GM12801 (cell line): ENCODE measurements around the gene ADCY2.

ENCODE experiments used
- CTCF ChIP-seq: IDR thresholded peaks from one replicate; pipeline ENCODE4 v1.5.1; 2011; ENCODE audit warnings: control low read depth; ENCODE audit not compliant: insufficient read length; ENCODE audit errors: extremely low read depth

Gene ADCY2

DNA sequence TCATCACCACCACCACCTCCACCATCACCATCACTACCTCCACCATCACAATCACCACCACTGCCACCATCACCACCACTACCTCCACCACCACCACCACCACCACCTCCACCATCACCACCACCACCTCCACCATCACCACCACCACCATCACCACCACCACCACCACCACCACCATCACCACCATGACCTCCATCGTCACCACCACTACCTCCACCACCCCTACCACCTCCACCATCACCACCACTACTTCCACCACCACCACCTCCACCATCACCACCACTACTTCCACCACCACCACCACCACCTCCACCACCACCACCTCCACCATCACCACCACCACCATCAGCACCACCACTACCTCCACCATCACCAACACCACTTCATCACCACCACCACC lies 23.5 kb upstream of the ADCY2 start:
- no peak for TF ChIP-seq CTCF

GRCh38 chr5:7374186-7374585 lies 21.8 kb upstream of the ADCY2 start:
- TF ChIP-seq CTCF = no peak

DNA sequence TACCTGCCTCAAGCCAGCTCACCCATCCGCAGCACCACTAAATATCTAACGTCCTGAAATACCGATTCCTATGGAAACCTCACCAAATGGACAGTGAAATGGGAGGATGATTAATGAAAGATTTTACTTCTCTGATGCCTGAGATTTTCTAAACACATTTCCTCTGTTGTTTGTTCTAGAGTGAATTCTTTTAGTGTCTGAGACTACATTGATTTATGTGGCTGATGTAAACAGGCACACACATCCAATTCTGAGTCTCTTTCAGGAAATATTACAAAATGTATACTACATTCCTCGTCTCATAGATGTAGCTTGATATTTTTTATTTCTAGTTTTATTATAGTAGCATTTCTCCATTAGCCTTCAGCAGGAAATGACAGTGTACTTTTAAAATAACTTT lies 20.5 kb upstream of the ADCY2 start:
- TF ChIP-seq CTCF = no peak

- TF ChIP-seq CTCF = no peak
These were observed 19.1 kb upstream of the ADCY2 start for GRCh38 chr5:7376871-7377270.

GRCh38 chr5:7377761-7378160 lies 18.2 kb upstream of the ADCY2 start:
- no peak for TF ChIP-seq CTCF

- TF ChIP-seq CTCF = no peak
These were observed 13.3 kb upstream of the ADCY2 start for GRCh38 chr5:7382588-7382987.

GRCh38 chr5:7385681-7386080 lies 10.3 kb upstream of the ADCY2 start:
- no peak for TF ChIP-seq CTCF

DNA sequence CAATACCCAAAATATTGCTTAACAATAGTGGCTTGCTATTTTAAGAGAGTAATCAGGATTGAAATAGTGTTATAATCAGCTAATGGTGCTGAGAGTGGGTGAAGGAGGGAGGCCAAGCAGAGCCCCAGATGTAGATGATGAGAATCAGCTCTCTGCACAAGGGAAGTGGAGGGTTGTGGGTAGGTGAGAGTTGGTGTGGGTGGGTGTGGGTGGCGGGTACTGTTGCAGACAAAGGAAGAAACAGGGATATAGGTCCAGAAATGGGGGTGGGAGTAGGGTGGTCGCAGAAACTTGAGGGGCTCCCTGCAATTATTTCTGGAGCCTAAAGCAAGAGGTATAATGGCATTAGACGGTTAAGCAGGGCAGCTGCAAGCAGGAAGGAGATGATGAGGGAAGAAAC lies 7.4 kb upstream of the ADCY2 start:
- no peak for TF ChIP-seq CTCF
